ENCODE results near the gene MYO18A.

Gene MYO18A

DNA sequence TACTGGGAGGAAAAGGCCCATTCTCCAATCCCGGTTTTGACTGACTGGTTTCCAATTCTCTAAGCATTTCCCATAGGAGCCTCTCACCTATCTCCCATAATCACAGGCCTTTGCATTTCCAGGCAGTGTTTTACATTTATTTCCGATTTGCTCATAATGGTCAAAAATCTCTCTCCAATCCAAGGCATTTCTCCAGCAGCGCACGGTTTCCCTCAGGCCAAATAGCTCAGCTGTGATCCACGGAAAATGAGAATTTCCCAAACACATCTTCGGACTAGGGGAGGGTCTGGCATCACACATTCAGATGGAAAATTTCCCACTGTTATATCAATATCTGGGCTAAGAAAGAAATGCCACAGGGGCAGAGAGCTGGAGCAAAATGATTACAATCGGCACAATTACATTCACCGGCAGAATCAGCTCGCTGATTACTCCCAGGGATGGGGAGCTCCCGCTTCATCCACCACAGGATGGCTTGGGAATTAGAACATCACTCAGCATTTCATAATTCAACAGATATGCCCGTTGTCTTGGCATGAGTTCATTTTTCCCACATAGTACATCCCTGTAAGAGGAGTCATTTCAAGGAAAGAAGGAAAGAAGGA, 130.6 kb downstream of the MYO18A start:
- no peak overlapping the region for H3K4me3 ChIP-seq (ENCODE audit: low read depth, low read length)
- TF ChIP-seq, protein P1, sequence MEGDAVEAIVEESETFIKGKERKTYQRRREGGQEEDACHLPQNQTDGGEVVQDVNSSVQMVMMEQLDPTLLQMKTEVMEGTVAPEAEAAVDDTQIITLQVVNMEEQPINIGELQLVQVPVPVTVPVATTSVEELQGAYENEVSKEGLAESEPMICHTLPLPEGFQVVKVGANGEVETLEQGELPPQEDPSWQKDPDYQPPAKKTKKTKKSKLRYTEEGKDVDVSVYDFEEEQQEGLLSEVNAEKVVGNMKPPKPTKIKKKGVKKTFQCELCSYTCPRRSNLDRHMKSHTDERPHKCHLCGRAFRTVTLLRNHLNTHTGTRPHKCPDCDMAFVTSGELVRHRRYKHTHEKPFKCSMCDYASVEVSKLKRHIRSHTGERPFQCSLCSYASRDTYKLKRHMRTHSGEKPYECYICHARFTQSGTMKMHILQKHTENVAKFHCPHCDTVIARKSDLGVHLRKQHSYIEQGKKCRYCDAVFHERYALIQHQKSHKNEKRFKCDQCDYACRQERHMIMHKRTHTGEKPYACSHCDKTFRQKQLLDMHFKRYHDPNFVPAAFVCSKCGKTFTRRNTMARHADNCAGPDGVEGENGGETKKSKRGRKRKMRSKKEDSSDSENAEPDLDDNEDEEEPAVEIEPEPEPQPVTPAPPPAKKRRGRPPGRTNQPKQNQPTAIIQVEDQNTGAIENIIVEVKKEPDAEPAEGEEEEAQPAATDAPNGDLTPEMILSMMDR (IDR thresholded peaks at IDR 0.05; ENCODE audit: low read depth, low read length), result no peak

DNA sequence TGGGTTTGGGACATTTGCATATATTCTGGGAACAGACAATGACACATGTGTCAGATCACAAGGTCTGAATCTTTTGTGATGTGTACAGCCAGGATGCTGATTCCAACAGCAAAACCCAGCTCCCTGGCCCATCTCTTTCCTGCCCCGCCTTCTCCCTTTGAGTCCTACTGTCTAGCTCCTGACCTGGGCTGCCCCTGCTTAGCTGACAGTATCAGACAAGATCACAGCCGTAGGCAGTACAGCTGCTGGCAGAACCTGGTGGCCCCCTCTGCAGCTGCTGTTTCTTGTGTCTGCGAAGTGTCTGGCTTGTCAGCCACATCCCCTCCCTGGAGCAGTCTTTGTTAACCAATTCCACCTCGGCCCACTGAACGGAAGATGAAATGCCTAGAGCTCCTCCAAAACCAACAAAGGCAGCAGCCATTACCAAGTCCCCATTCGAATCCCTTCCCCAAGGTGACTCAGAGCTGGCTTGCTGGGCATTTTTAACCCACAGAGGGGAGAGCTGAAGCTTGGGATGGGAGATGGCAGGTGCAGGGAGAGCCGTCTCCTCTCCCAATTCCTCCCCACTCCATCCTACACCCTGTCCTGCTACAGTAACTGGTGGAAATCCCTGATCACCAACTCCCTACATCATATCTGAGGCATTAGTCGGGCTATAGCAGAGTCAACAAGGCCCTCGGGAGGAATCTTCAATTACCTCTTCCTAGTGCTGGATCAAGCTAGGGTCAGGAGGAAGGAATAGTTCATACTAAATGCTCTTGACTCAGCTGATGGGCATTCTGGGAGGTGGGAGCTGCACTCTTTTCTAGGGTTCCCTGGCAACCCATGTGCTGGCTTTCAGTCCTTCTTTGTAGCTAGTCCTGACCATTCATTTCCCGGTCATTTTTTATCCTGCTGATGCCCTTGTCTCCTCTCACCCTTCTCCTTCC, 131.5 kb downstream of the MYO18A start:
- no peak overlapping the region for H3K4me3 ChIP-seq (ENCODE audit: low read depth, low read length)
- TF ChIP-seq, protein P1 (IDR thresholded peaks at IDR 0.05; ENCODE audit: low read depth, low read length), result no peak

DNA sequence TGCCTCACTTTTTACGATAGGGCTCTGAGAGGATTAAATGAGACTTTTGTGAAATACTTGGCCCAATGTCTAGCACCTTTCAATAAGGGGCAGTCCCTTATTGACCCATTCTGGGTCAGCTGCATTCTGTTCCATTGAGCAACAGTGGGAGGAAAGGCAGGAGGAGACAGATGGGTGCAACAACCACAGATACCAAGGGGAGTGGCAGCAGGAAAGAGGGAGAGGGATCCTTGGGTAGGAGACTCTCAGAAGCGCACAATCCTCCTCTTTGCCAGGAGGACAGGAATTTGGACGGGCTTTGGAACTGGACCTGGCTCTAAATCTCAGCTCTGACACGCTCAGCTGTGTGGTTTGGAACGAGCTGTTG, 133.7 kb downstream of the MYO18A start:
- H3K4me3 ChIP-seq (ENCODE audit: low read depth, low read length), result no peak overlapping the region
- TF ChIP-seq, protein P1 (IDR thresholded peaks at IDR 0.05; ENCODE audit: low read depth, low read length), result no peak

DNA sequence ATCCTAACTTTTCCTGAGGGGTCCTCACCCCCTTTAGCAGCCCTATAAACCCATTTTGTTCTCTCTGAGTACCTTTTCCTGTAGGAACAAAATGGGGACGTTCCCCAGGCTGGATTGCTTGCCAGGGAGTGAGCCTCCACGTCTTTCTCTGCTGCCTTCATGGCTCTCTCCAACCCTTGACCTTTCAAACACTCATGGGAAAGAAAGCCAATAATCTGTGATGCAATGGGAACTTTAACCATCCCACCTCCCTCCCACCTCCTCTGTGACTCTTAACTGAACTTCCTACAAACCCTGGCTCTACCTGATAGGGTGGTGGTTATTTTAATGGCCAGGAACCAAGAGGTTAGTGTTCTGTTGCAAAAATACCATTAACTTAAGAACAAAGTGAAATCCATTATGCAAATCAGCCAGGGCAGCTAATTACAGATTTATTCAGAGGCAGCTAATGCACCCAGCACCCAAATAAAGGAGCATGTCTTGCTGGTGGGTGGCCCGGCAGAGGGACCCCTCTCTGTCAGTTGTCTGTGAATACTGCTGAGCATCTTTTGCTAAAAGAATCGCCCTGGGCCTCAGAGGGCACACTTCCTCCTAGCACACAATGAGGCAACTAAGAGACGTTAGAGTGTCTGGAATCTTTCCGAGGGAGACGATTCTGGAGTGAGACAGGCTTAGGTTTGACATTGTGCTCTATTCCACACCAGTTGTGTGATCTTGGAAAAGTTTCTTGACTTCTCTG, 134.3 kb downstream of the MYO18A start:
- TF ChIP-seq, protein P1 (IDR thresholded peaks at IDR 0.05; ENCODE audit: low read depth, low read length), result no peak

DNA sequence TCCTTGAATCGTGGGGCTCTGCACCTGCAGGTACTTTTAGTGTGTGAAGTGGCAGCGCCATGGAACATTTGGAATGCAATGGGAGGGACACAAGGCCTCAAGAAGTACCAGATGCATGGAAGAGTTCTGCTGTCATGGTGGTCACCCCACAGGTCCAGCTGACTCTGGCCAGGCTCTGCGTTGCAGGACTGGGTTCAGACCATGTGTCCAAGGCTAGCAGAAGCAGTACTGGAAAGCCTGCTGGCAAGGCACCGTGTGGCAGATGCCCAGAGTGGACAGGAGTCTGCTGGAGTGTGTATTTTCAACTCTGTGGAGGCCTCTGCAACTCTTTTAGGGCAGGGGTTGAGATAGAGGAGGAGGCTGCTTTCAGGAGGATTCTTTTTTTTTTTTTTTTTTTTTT, 135.2 kb downstream of the MYO18A start:
- TF ChIP-seq, protein P1 (IDR thresholded peaks at IDR 0.05; ENCODE audit: low read depth, low read length), result no peak
- no peak overlapping the region for H3K4me3 ChIP-seq (ENCODE audit: low read depth, low read length)

More for the DNA sequence above, 134.3 kb downstream of the MYO18A start:
- no peak overlapping the region for H3K4me3 ChIP-seq (ENCODE audit: low read depth, low read length)

DNA sequence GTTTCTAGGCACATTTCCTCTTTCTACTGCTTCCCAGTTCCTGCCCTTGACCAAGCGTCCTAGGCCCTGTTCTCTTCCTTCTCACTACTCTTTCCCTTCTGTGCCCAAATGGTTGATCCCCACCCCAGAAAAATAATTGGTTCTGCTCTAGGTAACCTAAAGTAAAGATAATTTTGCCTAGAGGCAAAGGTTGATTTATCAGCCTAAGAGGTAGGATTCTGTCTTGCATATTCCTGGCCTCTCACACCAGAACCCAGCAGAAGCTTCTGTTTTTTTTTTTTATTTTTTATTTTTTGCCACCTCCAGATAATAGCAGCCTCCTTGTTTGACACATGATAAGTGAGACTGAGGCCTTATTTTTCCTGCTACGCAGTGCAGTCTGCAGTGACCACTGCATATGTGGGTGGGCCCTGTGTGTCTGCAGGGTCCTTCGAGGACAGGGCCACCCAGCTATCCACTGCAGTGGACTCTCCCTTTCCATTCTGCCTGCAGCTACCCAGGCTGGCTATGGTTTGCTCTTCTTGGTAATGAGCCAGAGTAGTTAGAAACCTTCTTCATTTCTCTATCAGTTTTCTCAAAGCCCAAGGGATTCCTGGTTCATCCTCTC, 136.6 kb downstream of the MYO18A start:
- TF ChIP-seq, protein P1 (IDR thresholded peaks at IDR 0.05; ENCODE audit: low read depth, low read length), result no peak
- H3K4me3 ChIP-seq (ENCODE audit: low read depth, low read length), result no peak overlapping the region
